ENCODE results near the gene NFKBIE. TPM values are rescaled to one million over a fixed set of nuclear protein-coding genes. Genes with fewer than 3 reads are reported as not detected.

The NFKBIE gene
- total and polyA plus RNA-seq, 9 of the 15 experiments (the other 6 are each of a cell fraction or from before 2014, with no cell fraction given): 2.1 to 16.4 (median 11.7) TPM

- TF ChIP-seq, protein P1, sequence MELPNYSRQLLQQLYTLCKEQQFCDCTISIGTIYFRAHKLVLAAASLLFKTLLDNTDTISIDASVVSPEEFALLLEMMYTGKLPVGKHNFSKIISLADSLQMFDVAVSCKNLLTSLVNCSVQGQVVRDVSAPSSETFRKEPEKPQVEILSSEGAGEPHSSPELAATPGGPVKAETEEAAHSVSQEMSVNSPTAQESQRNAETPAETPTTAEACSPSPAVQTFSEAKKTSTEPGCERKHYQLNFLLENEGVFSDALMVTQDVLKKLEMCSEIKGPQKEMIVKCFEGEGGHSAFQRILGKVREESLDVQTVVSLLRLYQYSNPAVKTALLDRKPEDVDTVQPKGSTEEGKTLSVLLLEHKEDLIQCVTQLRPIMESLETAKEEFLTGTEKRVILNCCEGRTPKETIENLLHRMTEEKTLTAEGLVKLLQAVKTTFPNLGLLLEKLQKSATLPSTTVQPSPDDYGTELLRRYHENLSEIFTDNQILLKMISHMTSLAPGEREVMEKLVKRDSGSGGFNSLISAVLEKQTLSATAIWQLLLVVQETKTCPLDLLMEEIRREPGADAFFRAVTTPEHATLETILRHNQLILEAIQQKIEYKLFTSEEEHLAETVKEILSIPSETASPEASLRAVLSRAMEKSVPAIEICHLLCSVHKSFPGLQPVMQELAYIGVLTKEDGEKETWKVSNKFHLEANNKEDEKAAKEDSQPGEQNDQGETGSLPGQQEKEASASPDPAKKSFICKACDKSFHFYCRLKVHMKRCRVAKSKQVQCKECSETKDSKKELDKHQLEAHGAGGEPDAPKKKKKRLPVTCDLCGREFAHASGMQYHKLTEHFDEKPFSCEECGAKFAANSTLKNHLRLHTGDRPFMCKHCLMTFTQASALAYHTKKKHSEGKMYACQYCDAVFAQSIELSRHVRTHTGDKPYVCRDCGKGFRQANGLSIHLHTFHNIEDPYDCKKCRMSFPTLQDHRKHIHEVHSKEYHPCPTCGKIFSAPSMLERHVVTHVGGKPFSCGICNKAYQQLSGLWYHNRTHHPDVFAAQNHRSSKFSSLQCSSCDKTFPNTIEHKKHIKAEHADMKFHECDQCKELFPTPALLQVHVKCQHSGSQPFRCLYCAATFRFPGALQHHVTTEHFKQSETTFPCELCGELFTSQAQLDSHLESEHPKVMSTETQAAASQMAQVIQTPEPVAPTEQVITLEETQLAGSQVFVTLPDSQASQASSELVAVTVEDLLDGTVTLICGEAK (IDR thresholded peaks at IDR 0.05): no peak
- TF ChIP-seq, protein P1 (CRISPR knock-in tag; IDR thresholded peaks at IDR 0.05): no peak
- TF ChIP-seq PURB (CRISPR knock-in tag; IDR thresholded peaks at IDR 0.05; ENCODE audit: low read depth) (no peak), E4F1 (CRISPR knock-in tag; IDR thresholded peaks at IDR 0.05; ENCODE audit: borderline replicate concordance) (no peak), ZFPM2 (CRISPR knock-in tag; IDR thresholded peaks at IDR 0.05) (no peak), GTF2A2 (tag; IDR thresholded peaks at IDR 0.05) (no peak), ZNF77 (CRISPR knock-in tag; IDR thresholded peaks at IDR 0.05) (no peak), ZNF592 (IDR thresholded peaks at IDR 0.05) (peak; percentile 75), ZZZ3 (IDR thresholded peaks at IDR 0.05) (no peak), NR1H2 (CRISPR knock-in tag; IDR thresholded peaks at IDR 0.05) (no peak), ZNF764 (CRISPR knock-in tag; IDR thresholded peaks at IDR 0.05; ENCODE audit: low read depth) (no peak), DIDO1 (tag; IDR thresholded peaks at IDR 0.05; ENCODE audit: low read depth) (no peak), TCF7L2 (IDR thresholded peaks at IDR 0.05; ENCODE audit: low read depth, low read length) (no peak)
These were observed 41.9 kb downstream of the NFKBIE start, which contains the start of gene SLC29A1 (continued) for GRCh38 chr6:44223319-44224028.
